ENCODE measurements around the gene NR1I3. TPM values are rescaled to one million over a fixed set of nuclear protein-coding genes. Genes with fewer than 3 reads are reported as not detected.

The NR1I3 gene
- total and polyA plus RNA-seq, 3 experiments from 2014 or later = not detected

DNA sequence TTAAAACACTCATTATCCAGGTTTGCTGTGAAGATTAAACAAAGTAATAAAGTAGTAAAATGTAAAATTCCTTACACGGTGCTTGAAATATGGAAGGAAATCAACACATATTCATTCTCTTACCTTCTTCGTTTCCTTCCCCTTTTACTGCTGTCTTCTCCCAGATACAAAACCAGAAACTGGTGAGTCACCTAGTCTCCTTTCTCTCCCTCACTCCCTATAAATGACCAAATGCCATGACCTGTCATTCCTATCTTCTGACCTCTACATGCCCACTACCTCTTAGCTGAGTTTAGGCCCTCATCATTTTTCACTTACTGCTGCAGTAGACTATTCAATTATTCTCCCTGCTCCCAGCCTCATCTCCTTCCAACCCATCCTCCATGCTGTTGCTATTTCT is 4.3 kb upstream of the NR1I3 start:
- no peak overlapping the region for H3K4me3 ChIP-seq (ENCODE audit: low read length)
- ChIA-PET POLR2A (no interaction called here), CTCF (interaction anchor here (1.4 kb wide), 1 partner anchor 16 kb away, joined by 3 read pairs; no protein-coding TSS in a partner anchor)
- H3K27ac Mint-ChIP-seq = no peak overlapping the region
- H3K36me3 ChIP-seq (ENCODE audit: insufficient read depth, low read length) = no peaks in the 10 kb centered on the region
- H3K27ac ChIP-seq (ENCODE audit: low read depth, low read length) = no peak overlapping the region
- no peaks in the 10 kb centered on the region for H3K27me3 ChIP-seq (ENCODE audit: insufficient read depth, low read length, poor library complexity, severe bottlenecking)
- peaks cover 0 to 1% (median 0%) of the 10 kb centered on the region in 3 donors for H3K36me3 Mint-ChIP-seq
- DNase-seq = no peak
- peaks cover 2 to 29% of the 10 kb centered on the region in 2 donors for H3K27me3 Mint-ChIP-seq
- H3K4me1 Mint-ChIP-seq = no peaks in the 10 kb centered on the region
- H3K4me3 Mint-ChIP-seq = no peak overlapping the region
- no peaks in the 10 kb centered on the region for H3K4me1 ChIP-seq (ENCODE audit: insufficient read depth, low read length)
- H3K9me3 ChIP-seq (ENCODE audit: low read length) = no peaks in the 10 kb centered on the region
- no peaks in the 10 kb centered on the region for H3K9me3 Mint-ChIP-seq

DNA sequence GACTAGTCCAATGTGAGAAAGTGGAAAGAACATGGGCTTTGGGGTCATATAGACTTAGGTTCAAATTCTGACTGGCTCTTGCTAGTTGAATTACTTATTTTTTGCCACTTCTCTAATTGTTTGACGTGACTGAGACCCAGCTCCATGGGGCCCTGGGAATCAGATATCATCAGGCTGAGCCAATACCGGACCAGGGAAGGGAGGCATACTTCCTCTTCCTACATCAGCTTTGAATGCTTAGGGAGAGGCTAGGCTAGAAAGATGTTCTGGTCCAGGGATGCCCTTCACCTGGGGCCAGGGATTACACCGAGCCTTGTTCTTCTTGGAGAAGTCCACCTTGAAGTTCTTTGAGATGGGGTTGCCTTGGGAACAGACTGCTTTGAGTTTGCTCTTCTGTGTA is 3.7 kb upstream of the NR1I3 start:
- H3K9me3 ChIP-seq (ENCODE audit: low read length) = no peaks in the 10 kb centered on the region
- no peaks in the 10 kb centered on the region for H3K27me3 ChIP-seq (ENCODE audit: insufficient read depth, low read length, poor library complexity, severe bottlenecking)
- Mint-ChIP-seq H3K27me3 (peaks cover 2 to 29% of the 10 kb centered on the region in 2 donors), H3K4me3 (no peak overlapping the region), H3K9me3 (no peaks in the 10 kb centered on the region), H3K4me1 (no peaks in the 10 kb centered on the region), H3K27ac (no peak overlapping the region), H3K36me3 (peaks cover 0 to 1% (median 0%) of the 10 kb centered on the region in 3 donors)
- no peak for DNase-seq
- H3K4me1 ChIP-seq (ENCODE audit: insufficient read depth, low read length) = no peaks in the 10 kb centered on the region
- H3K4me3 ChIP-seq (ENCODE audit: low read length) = no peak overlapping the region
- ChIA-PET POLR2A (no interaction called here), CTCF (interaction anchor here (1.4 kb wide), 1 partner anchor 15 kb away, joined by 3 read pairs; no protein-coding TSS in a partner anchor)
- no peak overlapping the region for H3K27ac ChIP-seq (ENCODE audit: low read depth, low read length)
- H3K36me3 ChIP-seq (ENCODE audit: insufficient read depth, low read length) = no peaks in the 10 kb centered on the region

DNA sequence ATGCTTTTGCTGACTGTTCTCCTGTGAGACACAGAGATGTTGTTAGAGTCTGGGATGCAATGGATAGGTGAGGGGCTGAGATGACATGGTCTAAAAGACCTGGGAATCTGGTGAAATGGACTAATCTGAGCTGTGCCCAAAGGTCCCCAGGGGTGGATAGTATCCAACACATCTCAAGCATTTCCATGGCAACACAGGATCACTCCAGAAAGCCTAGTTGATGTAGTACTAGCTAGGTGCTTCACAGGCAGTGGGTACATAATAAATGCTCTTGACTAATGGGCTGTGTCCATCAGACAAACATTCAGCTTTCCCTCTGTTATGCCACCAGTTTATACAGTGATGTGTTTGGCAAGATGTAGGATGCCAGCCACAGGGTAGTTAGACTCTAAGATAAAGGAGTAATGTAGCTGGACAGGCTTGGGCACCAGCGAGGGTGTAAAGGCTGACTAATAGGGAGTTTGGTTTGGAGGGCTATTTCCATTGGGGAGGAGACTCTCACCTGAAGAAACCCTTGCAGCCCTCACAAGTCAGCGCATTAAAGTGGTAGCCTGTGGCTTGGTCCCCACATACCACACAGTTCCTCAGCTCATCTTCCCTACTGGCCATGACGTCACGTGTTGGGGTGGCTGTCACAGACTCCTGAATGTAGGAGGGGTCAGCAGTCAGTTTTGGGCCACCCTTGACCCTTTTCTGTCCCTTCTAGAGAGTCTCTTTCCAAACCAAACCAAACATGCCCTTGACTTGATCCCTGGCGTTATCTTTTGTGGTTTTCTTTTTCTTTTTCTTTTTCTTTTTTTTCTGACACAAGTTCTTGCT is 1.8 kb downstream of the NR1I3 start:
- Histone ChIP-seq H3K4me3 (ENCODE audit: low read length) (no peak overlapping the region), H3K27ac (ENCODE audit: low read depth, low read length) (no peak overlapping the region), H3K4me1 (ENCODE audit: insufficient read depth, low read length) (no peaks in the 10 kb centered on the region), H3K9me3 (ENCODE audit: low read length) (no peaks in the 10 kb centered on the region), H3K27me3 (ENCODE audit: insufficient read depth, low read length, poor library complexity, severe bottlenecking) (no peaks in the 10 kb centered on the region), H3K36me3 (ENCODE audit: insufficient read depth, low read length) (no peaks in the 10 kb centered on the region)
- Mint-ChIP-seq H3K27me3 (peaks cover 7 to 16% of the 10 kb centered on the region in 2 donors), H3K4me3 (no peak overlapping the region), H3K4me1 (no peaks in the 10 kb centered on the region), H3K9me3 (no peaks in the 10 kb centered on the region), H3K36me3 (no peaks in the 10 kb centered on the region), H3K27ac (peak overlapping the region in 3 of 8 donors; percentile 6 to 44 (median 28))
- ChIA-PET POLR2A (interaction anchor here (0.9 kb wide), 1 partner anchor 97 kb away, joined by 4 read pairs; no protein-coding TSS in a partner anchor), CTCF (interaction anchor here (1.9 kb wide), 1 partner anchor 11 kb away, joined by 5 read pairs; the partner anchor contains the start of gene TOMM40L)
- no peak for DNase-seq

- Histone ChIP-seq H3K27ac (ENCODE audit: low read depth, low read length) (no peak overlapping the region), H3K27me3 (ENCODE audit: insufficient read depth, low read length, poor library complexity, severe bottlenecking) (no peaks in the 10 kb centered on the region), H3K36me3 (ENCODE audit: insufficient read depth, low read length) (peaks cover 15% of the 10 kb centered on the region), H3K4me3 (ENCODE audit: low read length) (no peak overlapping the region), H3K9me3 (ENCODE audit: low read length) (no peaks in the 10 kb centered on the region), H3K4me1 (ENCODE audit: insufficient read depth, low read length) (no peaks in the 10 kb centered on the region)
- no peak for DNase-seq
- peaks cover 0 to 3% (median under 1%) of the 10 kb centered on the region in 3 donors for H3K4me1 Mint-ChIP-seq
- CTCF ChIA-PET = interaction anchor here (1.1 kb wide), 1 partner anchor 58 kb away, joined by 3 read pairs; no protein-coding TSS in a partner anchor
- H3K36me3 Mint-ChIP-seq = peaks cover 0 to 26% (median 3%) of the 10 kb centered on the region in 3 donors
- H3K4me3 Mint-ChIP-seq = no peak overlapping the region
- POLR2A ChIA-PET = interaction anchor here (0.9 kb wide), 1 partner anchor 13 kb away, joined by 3 read pairs; no protein-coding TSS in a partner anchor
- H3K27ac Mint-ChIP-seq = no peak overlapping the region
- H3K27me3 Mint-ChIP-seq = peaks cover 0 to 6% of the 10 kb centered on the region in 2 donors
- H3K9me3 Mint-ChIP-seq = no peaks in the 10 kb centered on the region
Observed at GRCh38 chr1:161233102-161233501, 4.9 kb downstream of the NR1I3 start.

DNA sequence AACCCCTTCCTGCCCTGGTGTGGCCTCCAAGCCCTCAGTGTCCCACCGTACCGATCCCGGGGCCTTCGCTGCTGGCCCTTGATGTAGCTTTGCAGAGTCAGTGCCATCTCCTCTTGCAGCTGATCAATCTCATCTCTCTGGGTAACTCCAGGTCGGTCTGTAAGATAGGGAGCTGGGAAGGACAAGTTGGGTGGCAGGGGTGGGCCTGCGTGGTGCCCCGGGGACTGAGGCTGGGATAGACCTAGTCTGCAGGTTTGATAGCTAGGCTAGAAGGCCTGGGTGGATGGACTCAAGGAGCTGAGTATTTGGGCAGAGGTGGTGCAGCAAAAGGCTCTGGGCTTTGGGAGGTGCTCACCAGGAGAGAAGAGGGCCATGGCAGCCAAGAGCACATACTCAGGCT is 7.2 kb downstream of the NR1I3 start:
- Mint-ChIP-seq H3K4me3 (no peak overlapping the region), H3K9me3 (no peaks in the 10 kb centered on the region), H3K4me1 (peaks cover 23 to 24% (median 24%) of the 10 kb centered on the region in 3 donors), H3K27me3 (peaks cover 0 to 2% of the 10 kb centered on the region in 2 donors), H3K36me3 (peaks cover 0 to 36% (median 3%) of the 10 kb centered on the region in 3 donors), H3K27ac (peak overlapping the region in 3 of 8 donors; percentile 50 to 77 (median 64))
- ChIA-PET CTCF (interaction anchor here (1.9 to 10.3 kb wide), 5 partner anchors 19 to 152 kb away, joined by 6 to 197 read pairs (median 35); partner anchors contain the start of gene NDUFS2), POLR2A (no interaction called here)
- Histone ChIP-seq H3K9me3 (ENCODE audit: low read length) (no peaks in the 10 kb centered on the region), H3K36me3 (ENCODE audit: insufficient read depth, low read length) (peaks cover 15% of the 10 kb centered on the region), H3K27ac (ENCODE audit: low read depth, low read length) (no peak overlapping the region), H3K4me1 (ENCODE audit: insufficient read depth, low read length) (peaks cover 20% of the 10 kb centered on the region), H3K4me3 (ENCODE audit: low read length) (no peak overlapping the region), H3K27me3 (ENCODE audit: insufficient read depth, low read length, poor library complexity, severe bottlenecking) (no peaks in the 10 kb centered on the region)
- DNase-seq = no peak

GRCh38 chr1:161229896-161230295 is 8.1 kb downstream of the NR1I3 start:
- Histone ChIP-seq H3K9me3 (ENCODE audit: low read length) (no peaks in the 10 kb centered on the region), H3K4me1 (ENCODE audit: insufficient read depth, low read length) (peaks cover 26% of the 10 kb centered on the region), H3K27ac (ENCODE audit: low read depth, low read length) (no peak overlapping the region), H3K27me3 (ENCODE audit: insufficient read depth, low read length, poor library complexity, severe bottlenecking) (no peaks in the 10 kb centered on the region), H3K4me3 (ENCODE audit: low read length) (no peak overlapping the region), H3K36me3 (ENCODE audit: insufficient read depth, low read length) (peaks cover 15% of the 10 kb centered on the region)
- CTCF ChIA-PET = interaction anchor here (1.9 to 10.3 kb wide), 5 partner anchors 20 to 153 kb away, joined by 6 to 197 read pairs (median 35); partner anchors contain the start of gene NDUFS2
- H3K4me3 Mint-ChIP-seq = no peak overlapping the region
- peaks cover 0 to 36% (median 3%) of the 10 kb centered on the region in 3 donors for H3K36me3 Mint-ChIP-seq
- DNase-seq = no peak
- H3K27ac Mint-ChIP-seq = peak overlapping the region in 1 of 8 donors; percentile 65
- H3K27me3 Mint-ChIP-seq = no peaks in the 10 kb centered on the region
- H3K4me1 Mint-ChIP-seq = peaks cover 31 to 32% (median 31%) of the 10 kb centered on the region in 3 donors
- POLR2A ChIA-PET = no interaction called here
- H3K9me3 Mint-ChIP-seq = no peaks in the 10 kb centered on the region

- Mint-ChIP-seq H3K9me3 (no peaks in the 10 kb centered on the region), H3K27me3 (no peaks in the 10 kb centered on the region), H3K27ac (peak overlapping the region in 7 of 8 donors; percentile 49 to 90 (median 60)), H3K4me1 (peaks cover 31 to 32% (median 31%) of the 10 kb centered on the region in 3 donors), H3K4me3 (peak overlapping the region in 2 of 7 donors; percentile 41 to 67), H3K36me3 (peaks cover 0 to 36% (median 3%) of the 10 kb centered on the region in 3 donors)
- Histone ChIP-seq H3K4me1 (ENCODE audit: insufficient read depth, low read length) (peaks cover 26% of the 10 kb centered on the region), H3K9me3 (ENCODE audit: low read length) (no peaks in the 10 kb centered on the region), H3K27ac (ENCODE audit: low read depth, low read length) (no peak overlapping the region), H3K36me3 (ENCODE audit: insufficient read depth, low read length) (peaks cover 15% of the 10 kb centered on the region), H3K4me3 (ENCODE audit: low read length) (no peak overlapping the region), H3K27me3 (ENCODE audit: insufficient read depth, low read length, poor library complexity, severe bottlenecking) (no peaks in the 10 kb centered on the region)
- ChIA-PET CTCF (interaction anchor here (1.1 to 10.3 kb wide), 8 partner anchors 11 to 161 kb away, joined by 3 to 197 read pairs (median 33); partner anchors contain the start of genes CFAP126, FCER1G and NDUFS2), POLR2A (no interaction called here)
- DNase-seq = no peak
Observed at GRCh38 chr1:161228032-161228431, 10.0 kb downstream of the NR1I3 start.

Data from CD8-positive, alpha-beta memory T cell (primary cell).